NCI-H2171 treated with DMSO at 0.1 percent for 48 hours (cell line): Measurements from ENCODE around the gene AGPS.
"Not testable (repeated sequence)": the region's sequence is repeated elsewhere in the genome, so short reads cannot be mapped to it uniquely, and the experiment has no call there.

ENCODE experiments used
- DNase-seq: peaks from one replicate; lab custom pipeline; 2025; lab: John Stamatoyannopoulos, UW

The AGPS gene

GRCh38 chr2:177471990-177472389, 79.4 kb downstream of the AGPS start:
- DNase-seq, result no peak

- DNase-seq, result no peak
These were observed 81.7 kb downstream of the AGPS start for GRCh38 chr2:177474301-177474700.

- no peak for DNase-seq
These were observed 82.4 kb downstream of the AGPS start for GRCh38 chr2:177474998-177475397.

GRCh38 chr2:177476897-177477296, 84.3 kb downstream of the AGPS start:
- DNase-seq, result no peak

GRCh38 chr2:177478029-177478428, 85.5 kb downstream of the AGPS start:
- DNase-seq, result no peak

- DNase-seq, result no peak
These were observed 86.3 kb downstream of the AGPS start for GRCh38 chr2:177478907-177479306.

GRCh38 chr2:177482195-177482594, 89.6 kb downstream of the AGPS start:
- DNase-seq, result no peak

GRCh38 chr2:177483531-177483930, 91.0 kb downstream of the AGPS start:
- no peak for DNase-seq

- no peak for DNase-seq
These were observed 91.7 kb downstream of the AGPS start for GRCh38 chr2:177484180-177484795.

- not testable (repeated sequence) for DNase-seq
These were observed 93.1 kb downstream of the AGPS start for GRCh38 chr2:177485657-177486056.

- peak; percentile 60 for DNase-seq
These were observed 97.2 kb downstream of the AGPS start for GRCh38 chr2:177489719-177490301.

GRCh38 chr2:177495945-177496344, 103.4 kb downstream of the AGPS start:
- DNase-seq, result no peak

GRCh38 chr2:177496921-177497320, 104.3 kb downstream of the AGPS start:
- DNase-seq, result no peak

- no peak for DNase-seq
These were observed 108.6 kb downstream of the AGPS start for GRCh38 chr2:177501186-177501585.

- no peak for DNase-seq
These were observed 113.9 kb downstream of the AGPS start for GRCh38 chr2:177506505-177506904.

- no peak for DNase-seq
These were observed 114.4 kb downstream of the AGPS start for GRCh38 chr2:177506998-177507397.

- no peak for DNase-seq
These were observed 124.4 kb downstream of the AGPS start for GRCh38 chr2:177516824-177517544.

GRCh38 chr2:177518754-177519153, 126.2 kb downstream of the AGPS start:
- DNase-seq, result no peak

GRCh38 chr2:177519534-177520115, 127.1 kb downstream of the AGPS start:
- no peak for DNase-seq

GRCh38 chr2:177520324-177520723, 127.8 kb downstream of the AGPS start:
- peak; percentile 72 for DNase-seq

- DNase-seq, result no peak
These were observed 131.2 kb downstream of the AGPS start for GRCh38 chr2:177523781-177524180.

GRCh38 chr2:177525351-177525924, 132.9 kb downstream of the AGPS start:
- no peak for DNase-seq
